ENCODE measurements around the gene DNAJC27.

DNA sequence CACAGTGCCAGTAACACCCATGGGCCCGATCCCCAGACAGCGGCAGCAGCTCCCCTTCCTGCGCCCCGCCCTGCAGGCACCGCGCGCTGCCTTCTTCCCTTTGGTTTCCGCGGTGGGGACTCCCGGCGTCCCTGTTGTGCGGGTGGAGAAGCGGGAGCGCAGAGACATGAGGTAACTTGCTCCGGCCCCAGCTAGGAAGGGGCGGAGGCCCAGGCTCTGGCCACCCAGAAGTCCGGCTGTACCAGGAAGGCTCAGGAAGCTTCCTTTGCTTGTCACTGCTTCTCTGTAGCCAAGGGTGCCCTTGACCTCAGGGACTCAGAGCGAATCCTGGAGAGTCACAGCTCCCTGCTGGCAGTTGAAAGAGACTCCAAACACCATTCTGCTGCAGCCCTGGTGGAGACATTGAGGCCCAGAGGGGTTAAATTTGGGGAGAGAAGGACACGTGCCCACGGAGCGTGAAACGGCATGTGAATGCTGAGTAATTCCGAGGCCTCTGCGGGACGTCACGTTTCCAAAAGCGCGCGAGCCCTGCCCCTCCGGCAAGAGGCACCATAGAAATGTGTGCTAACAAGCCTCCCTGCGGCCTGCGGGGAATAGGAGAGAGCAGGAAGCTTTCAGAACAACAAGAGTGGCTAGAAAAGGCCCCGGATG, 45.0 kb downstream of the DNAJC27 start:
- TF ChIP-seq CTCF (IDR thresholded peaks at IDR 0.05) (peak in 1 of 3 experiments; percentile 5), POLR2A (IDR thresholded peaks at IDR 0.05) (peak; percentile 11)

Measured in testis (tissue), 2 donors.